ENCODE data around the gene ATXN1. TPM values are rescaled to one million over a fixed set of nuclear protein-coding genes. Genes with fewer than 3 reads are reported as not detected.

The ATXN1 gene
- polyA plus RNA-seq, 1 donor from 2014 or later: 28.2 TPM

GRCh38 chr6:16736856-16737775 lies 24.1 kb downstream of the ATXN1 start:
- Histone ChIP-seq H3K79me2 (replicated peaks; ENCODE audit: insufficient read depth, low read length) (no peaks in the 10 kb centered on the region), H3K9me2 (ENCODE audit: insufficient read depth, low read length) (no peaks in the 10 kb centered on the region), H3K9me3 (ENCODE audit: low read length) (no peaks in the 10 kb centered on the region), H3K27me3 (ENCODE audit: insufficient read depth, low read depth, low read length) (no peaks in the 10 kb centered on the region), H3K4me2 (ENCODE audit: low read length) (no peak overlapping the region), H3K36me3 (ENCODE audit: insufficient read depth, low read length) (no peaks in the 10 kb centered on the region), H3K4me3 (ENCODE audit: low read length) (no peak overlapping the region), H2AFZ (ENCODE audit: low read depth, low read length) (no peak overlapping the region), H4K20me1 (ENCODE audit: insufficient read depth) (no peaks in the 10 kb centered on the region), H3F3A (ENCODE audit: insufficient read depth, low read length, poor library complexity, severe bottlenecking) (peaks cover 5% of the 10 kb centered on the region), H3K9ac (ENCODE audit: low read length) (no peak overlapping the region), H3K27ac (ENCODE audit: low read length) (no peak overlapping the region)
- TF ChIP-seq EZH2 (IDR thresholded peaks at IDR 0.05; ENCODE audit: borderline replicate concordance, insufficient read depth, low read length, poor library complexity, severe bottlenecking) (no peak), EP300 (conservative IDR thresholded peaks at IDR 0.05; ENCODE audit: poor library complexity, severe bottlenecking) (no peak), RAD21 (conservative IDR thresholded peaks at IDR 0.05) (no peak), MXI1 (conservative IDR thresholded peaks at IDR 0.05; ENCODE audit: poor library complexity, severe bottlenecking) (no peak), REST (IDR thresholded peaks at IDR 0.05; ENCODE audit: borderline replicate concordance) (no peak), SMC3 (conservative IDR thresholded peaks at IDR 0.05; ENCODE audit: poor library complexity) (no peak), POLR2AphosphoS5 (IDR thresholded peaks at IDR 0.05) (no peak), TAF1 (IDR thresholded peaks at IDR 0.05; ENCODE audit: low read depth) (no peak)
- TF ChIP-seq, protein P1, sequence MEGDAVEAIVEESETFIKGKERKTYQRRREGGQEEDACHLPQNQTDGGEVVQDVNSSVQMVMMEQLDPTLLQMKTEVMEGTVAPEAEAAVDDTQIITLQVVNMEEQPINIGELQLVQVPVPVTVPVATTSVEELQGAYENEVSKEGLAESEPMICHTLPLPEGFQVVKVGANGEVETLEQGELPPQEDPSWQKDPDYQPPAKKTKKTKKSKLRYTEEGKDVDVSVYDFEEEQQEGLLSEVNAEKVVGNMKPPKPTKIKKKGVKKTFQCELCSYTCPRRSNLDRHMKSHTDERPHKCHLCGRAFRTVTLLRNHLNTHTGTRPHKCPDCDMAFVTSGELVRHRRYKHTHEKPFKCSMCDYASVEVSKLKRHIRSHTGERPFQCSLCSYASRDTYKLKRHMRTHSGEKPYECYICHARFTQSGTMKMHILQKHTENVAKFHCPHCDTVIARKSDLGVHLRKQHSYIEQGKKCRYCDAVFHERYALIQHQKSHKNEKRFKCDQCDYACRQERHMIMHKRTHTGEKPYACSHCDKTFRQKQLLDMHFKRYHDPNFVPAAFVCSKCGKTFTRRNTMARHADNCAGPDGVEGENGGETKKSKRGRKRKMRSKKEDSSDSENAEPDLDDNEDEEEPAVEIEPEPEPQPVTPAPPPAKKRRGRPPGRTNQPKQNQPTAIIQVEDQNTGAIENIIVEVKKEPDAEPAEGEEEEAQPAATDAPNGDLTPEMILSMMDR (IDR thresholded peaks at IDR 0.05; ENCODE audit: poor library complexity, severe bottlenecking): no peak

- H3K4me2 ChIP-seq (ENCODE audit: low read length): no peak overlapping the region
- no peaks in the 10 kb centered on the region for H4K20me1 ChIP-seq (ENCODE audit: insufficient read depth)
- no peaks in the 10 kb centered on the region for H3K36me3 ChIP-seq (ENCODE audit: insufficient read depth, low read length)
- TF ChIP-seq EZH2 (IDR thresholded peaks at IDR 0.05; ENCODE audit: borderline replicate concordance, insufficient read depth, low read length, poor library complexity, severe bottlenecking): no peak
- TF ChIP-seq SMC3 (conservative IDR thresholded peaks at IDR 0.05; ENCODE audit: poor library complexity): no peak
- TF ChIP-seq EP300 (conservative IDR thresholded peaks at IDR 0.05; ENCODE audit: poor library complexity, severe bottlenecking): no peak
- TF ChIP-seq, protein P1 (IDR thresholded peaks at IDR 0.05; ENCODE audit: poor library complexity, severe bottlenecking): no peak
- no peak overlapping the region for H3K27ac ChIP-seq (ENCODE audit: low read length)
- no peaks in the 10 kb centered on the region for H3K9me2 ChIP-seq (ENCODE audit: insufficient read depth, low read length)
- no peaks in the 10 kb centered on the region for H3K79me2 ChIP-seq (replicated peaks; ENCODE audit: insufficient read depth, low read length)
- no peaks in the 10 kb centered on the region for H3K9me3 ChIP-seq (ENCODE audit: low read length)
- H2AFZ ChIP-seq (ENCODE audit: low read depth, low read length): no peak overlapping the region
- no peak overlapping the region for H3K4me3 ChIP-seq (ENCODE audit: low read length)
- no peak overlapping the region for H3K9ac ChIP-seq (ENCODE audit: low read length)
- H3K27me3 ChIP-seq (ENCODE audit: insufficient read depth, low read depth, low read length): no peaks in the 10 kb centered on the region
- peaks cover under 1% of the 10 kb centered on the region for H3F3A ChIP-seq (ENCODE audit: insufficient read depth, low read length, poor library complexity, severe bottlenecking)
These were observed 26.2 kb downstream of the ATXN1 start for GRCh38 chr6:16735014-16735413.

Measured in neural cell (in vitro differentiated cells).